IMR-90 (cell line): ENCODE data around the gene CCDC18. TPM values are rescaled to one million over a fixed set of nuclear protein-coding genes. Genes with fewer than 3 reads are reported as not detected.

Experiments
- ATAC-seq: fragments of 200-7000 bp; cut with Tn5 transposase; 2 replicates; pipeline ENCODE4 v1.9.1; 2020; ENCODE audit warnings: low read depth, mild to moderate bottlenecking, moderate library complexity
- BruUV-seq: library from RNA; stranded (reverse); fragments of 400-500 nt; replicated peaks from 2 replicates; lab custom pipeline; 2021; lab: Mats Ljungman, UMichigan
- CTCF ChIA-PET: fragments of 300-600 bp; formaldehyde crosslinking; extraction: SDS; loops from one replicate; lab custom pipeline; 2021; ENCODE audit warnings: antibody characterized with exemption; lab: Yijun Ruan, JAX
- POLR2A ChIA-PET: fragments of 300-600 bp; sonication (Branson Sonifier 250); formaldehyde crosslinking; loops from one replicate; lab custom pipeline; 2022; ENCODE audit warnings: antibody characterized with exemption; ENCODE audit not compliant: unreplicated experiment; lab: Charles Lee
- DNase-seq: peaks from one replicate; pipeline ENCODE4 v3.0.0; 2013
- H2AFZ ChIP-seq: replicated peaks from 2 replicates; pipeline ENCODE3; 2013; ENCODE audit warnings: low read length, mild to moderate bottlenecking; ENCODE audit not compliant: poor library complexity
- H2AK5ac ChIP-seq: 2 replicates; pipeline ENCODE4 v1.6.1; 2013; ENCODE audit warnings: low read depth, low read length, inconsistent platforms
- H2AK9ac ChIP-seq: replicated peaks from 2 replicates; pipeline ENCODE3; 2013; ENCODE audit warnings: mild to moderate bottlenecking, low read depth, low read length, moderate library complexity; ENCODE audit not compliant: poor library complexity
- H2BK120ac ChIP-seq: 2 replicates; pipeline ENCODE4 v1.6.1; 2013; ENCODE audit warnings: low read depth, low read length, inconsistent platforms
- H2BK15ac ChIP-seq: 3 replicates; pipeline ENCODE4 v1.6.1; 2013; ENCODE audit warnings: low read depth, low read length, inconsistent platforms
- H2BK20ac ChIP-seq: 2 replicates; pipeline ENCODE4 v1.6.1; 2013; ENCODE audit warnings: low read depth, mild to moderate bottlenecking, inconsistent platforms, low read length, moderate library complexity
- H2BK5ac ChIP-seq: 2 replicates; pipeline ENCODE4 v1.6.1; 2013; ENCODE audit warnings: mild to moderate bottlenecking, low read depth, low read length, inconsistent platforms; ENCODE audit not compliant: poor library complexity, severe bottlenecking
- H3K14ac ChIP-seq: replicated peaks from 2 replicates; pipeline ENCODE4 v1.6.1; 2013; ENCODE audit warnings: low read depth, low read length, inconsistent platforms
- H3K18ac ChIP-seq: 2 replicates; pipeline ENCODE4 v1.6.1; 2013; ENCODE audit warnings: low read depth, low read length, control low read depth
- H3K23ac ChIP-seq: 2 replicates; pipeline ENCODE4 v1.6.1; 2013; ENCODE audit warnings: low read depth, low read length, inconsistent platforms
- H3K27ac ChIP-seq: 2 replicates; pipeline ENCODE4 v1.5.1; 2013; ENCODE audit warnings: mild to moderate bottlenecking, control low read depth, low read length; ENCODE audit not compliant: insufficient read depth
- H3K27me3 ChIP-seq: 2 replicates; pipeline ENCODE4 v1.6.1; 2013; ENCODE audit warnings: low read length; ENCODE audit not compliant: control insufficient read depth, insufficient read depth
- H3K36me3 ChIP-seq: 2 replicates; pipeline ENCODE4 v1.6.1; 2013; ENCODE audit warnings: low read length, mixed read lengths; ENCODE audit not compliant: control insufficient read depth, insufficient read depth
- H3K4ac ChIP-seq: 2 replicates; pipeline ENCODE4 v1.6.1; 2013; ENCODE audit warnings: low read depth, low read length, inconsistent platforms
- H3K4me1 ChIP-seq: 2 replicates; pipeline ENCODE4 v1.6.1; 2013; ENCODE audit warnings: low read length, mixed read lengths; ENCODE audit not compliant: control insufficient read depth, insufficient read depth
- H3K4me2 ChIP-seq: 2 replicates; pipeline ENCODE4 v1.6.1; 2013; ENCODE audit warnings: low read depth, mild to moderate bottlenecking, control low read depth, low read length, moderate library complexity
- H3K4me3 ChIP-seq: 2 replicates; pipeline ENCODE4 v1.5.1; 2013; ENCODE audit warnings: low read depth, mild to moderate bottlenecking, control low read depth, low read length, moderate library complexity; ENCODE audit not compliant: insufficient read depth
- H3K56ac ChIP-seq: 2 replicates; pipeline ENCODE4 v1.6.1; 2013; ENCODE audit warnings: low read length, inconsistent platforms; ENCODE audit not compliant: insufficient read depth; ENCODE audit errors: extremely low read depth
- H3K79me1 ChIP-seq, 2 experiments: 2 replicates each; pipeline ENCODE4 v1.6.1; 2013; ENCODE audit warnings: low read length in 2 of 2, inconsistent platforms in 1 of 2, low read depth in 1 of 2
- H3K9ac ChIP-seq: 2 replicates; pipeline ENCODE4 v1.6.1; 2013; ENCODE audit warnings: low read depth, low read length, control low read depth
- H3K9me1 ChIP-seq: 2 replicates; pipeline ENCODE4 v1.6.1; 2013; ENCODE audit warnings: low read length, inconsistent platforms; ENCODE audit not compliant: insufficient read depth
- H3K9me3 ChIP-seq: 2 replicates; pipeline ENCODE4 v1.6.1; 2013; ENCODE audit warnings: low read length; ENCODE audit not compliant: control insufficient read depth, insufficient read depth
- H4K20me1 ChIP-seq: 2 replicates; pipeline ENCODE4 v1.6.1; 2013; ENCODE audit warnings: low read length, inconsistent platforms; ENCODE audit not compliant: insufficient read depth
- H4K5ac ChIP-seq: 2 replicates; pipeline ENCODE4 v1.6.1; 2013; ENCODE audit warnings: mild to moderate bottlenecking, low read depth, low read length, control low read depth
- H4K8ac ChIP-seq, 2 experiments: 2 replicates each; pipeline ENCODE4 v1.6.1; 2013; ENCODE audit warnings: low read depth in 2 of 2, low read length in 2 of 2, control low read depth in 1 of 2, inconsistent platforms in 1 of 2
- H4K91ac ChIP-seq: 2 replicates; pipeline ENCODE4 v1.6.1; 2013; ENCODE audit warnings: low read depth, low read length, inconsistent platforms; ENCODE audit not compliant: insufficient read depth
- BHLHE40 ChIP-seq: fragments of 150-350 bp; IDR thresholded peaks from 2 replicates; pipeline ENCODE4 v1.6.1; 2016; ENCODE audit warnings: mild to moderate bottlenecking, low read depth, low read length
- CEBPB ChIP-seq: IDR thresholded peaks from 2 replicates; pipeline ENCODE4 v1.6.1; 2012; ENCODE audit warnings: low read depth, low read length, improper control_type of control experiment
- CHD1 ChIP-seq: IDR thresholded peaks from 2 replicates; pipeline ENCODE4 v1.6.1; 2012; ENCODE audit warnings: low read depth, low read length, improper control_type of control experiment
- CTCF ChIP-seq: conservative IDR thresholded peaks from 2 replicates; pipeline ENCODE4 v1.5.1; 2012; ENCODE audit warnings: mild to moderate bottlenecking, low read depth, low read length, improper control_type of control experiment
- ELK1 ChIP-seq: fragments of 150-350 bp; IDR thresholded peaks from 2 replicates; pipeline ENCODE4 v1.6.1; 2016; ENCODE audit warnings: low read depth, mild to moderate bottlenecking, low read length, moderate library complexity, borderline replicate concordance
- FOS ChIP-seq: fragments of 150-350 bp; IDR thresholded peaks from 2 replicates; pipeline ENCODE4 v1.6.1; 2016; ENCODE audit warnings: low read depth, low read length
- MAFK ChIP-seq: IDR thresholded peaks from 2 replicates; pipeline ENCODE4 v1.6.1; 2012; ENCODE audit warnings: low read depth, low read length, improper control_type of control experiment
- MAZ ChIP-seq: IDR thresholded peaks from 2 replicates; pipeline ENCODE4 v1.6.1; 2012; ENCODE audit warnings: low read depth, mild to moderate bottlenecking, low read length, improper control_type of control experiment, moderate library complexity, borderline replicate concordance
- MXI1 ChIP-seq: IDR thresholded peaks from 2 replicates; pipeline ENCODE4 v1.6.1; 2012; ENCODE audit warnings: low read depth, mild to moderate bottlenecking, low read length, moderate library complexity, borderline replicate concordance
- NFE2L2 ChIP-seq: fragments of 150-350 bp; IDR thresholded peaks from 2 replicates; pipeline ENCODE4 v1.6.1; 2016; ENCODE audit warnings: low read depth, mild to moderate bottlenecking, low read length
- POLR2A ChIP-seq: IDR thresholded peaks from 2 replicates; pipeline ENCODE4 v1.6.1; 2012; ENCODE audit warnings: mild to moderate bottlenecking, low read depth, low read length
- RAD21 ChIP-seq: IDR thresholded peaks from 2 replicates; pipeline ENCODE4 v1.6.1; 2012; ENCODE audit warnings: low read length, improper control_type of control experiment
- RCOR1 ChIP-seq: IDR thresholded peaks from 2 replicates; pipeline ENCODE4 v1.6.1; 2012; ENCODE audit warnings: mild to moderate bottlenecking, low read length, improper control_type of control experiment; ENCODE audit not compliant: insufficient replicate concordance
- RFX5 ChIP-seq: IDR thresholded peaks from 2 replicates; pipeline ENCODE4 v1.8.0; 2012; ENCODE audit warnings: low read depth, mild to moderate bottlenecking, low read length, moderate library complexity
- SMC3 ChIP-seq: fragments of 150-350 bp; IDR thresholded peaks from 2 replicates; pipeline ENCODE4 v1.6.1; 2016; ENCODE audit warnings: low read depth, mild to moderate bottlenecking, antibody characterized with exemption, low read length, moderate library complexity
- USF2 ChIP-seq: fragments of 150-350 bp; IDR thresholded peaks from 2 replicates; pipeline ENCODE4 v1.6.1; 2017; ENCODE audit warnings: mild to moderate bottlenecking, antibody characterized with exemption, low read length, low read depth
- WGBS, 2 experiments: methylation state at CpG; one replicate each; pipeline versions ENCODE4 v1.1.5 to v1.1.7; 2013; ENCODE audit warnings: missing lambda C conversion rate in 2 of 2; ENCODE audit not compliant: insufficient read length in 1 of 2; ENCODE audit errors: extremely low coverage in 2 of 2; 5-methylcytosine and 5-hydroxymethylcytosine counted together
- dilution Hi-C: fragments of 300-500 bp; cut with HindIII; formaldehyde crosslinking; loops from one replicate; pipeline ENCODE4 v1.14.3; 2018; ENCODE audit warnings: low sequenced_read_pairs; ENCODE audit not compliant: unreplicated experiment
- in situ Hi-C: fragments of 300-500 bp; cut with MboI; formaldehyde crosslinking; loops from 3 replicates; pipeline ENCODE4 v1.14.3; 2019; ENCODE audit warnings: low sequenced_read_pairs, inconsistent platforms, mixed read lengths
- intact Hi-C: fragments of 100-400 bp; cut with micrococcal nuclease; formaldehyde crosslinking; loops from 2 replicates; pipeline ENCODE4 v1.10.0; 2022
- polyA plus RNA-seq, 3 experiments: library from polyadenylated mRNA; depleted of rRNA; stranded (reverse); fragments of >200 nt; gene quantifications; 2 replicates each; pipeline ENCODE4 v1.2.3, GENCODE V29; 2012; ENCODE audit warnings: low replicate concordance in 1 of 3
- total RNA-seq: library from RNA; depleted of rRNA; stranded (reverse); fragments of >200 nt; gene quantifications from 2 replicates; pipeline ENCODE4 v1.2.3, GENCODE V29; 2012

The CCDC18 gene
- total and polyA plus RNA-seq, 2 of the 4 experiments (the other 2 are of a cell fraction) = 5.5 to 7.3 TPM

GRCh38 chr1:93200714-93201113 lies 20.2 kb downstream of the CCDC18 start:
- Histone ChIP-seq H2BK5ac (no peak overlapping the region), H3K14ac (no peak overlapping the region), H3K9me1 (peaks cover 12% of the 10 kb centered on the region), H4K20me1 (no peaks in the 10 kb centered on the region), H3K79me1 (peaks cover 0 to 3% of the 10 kb centered on the region in 2 experiments; a peak in 2 of 4 replicates), H2BK15ac (no peak overlapping the region), H3K9ac (no peak overlapping the region), H3K4me1 (no peaks in the 10 kb centered on the region; the same call in 1 of the 2 replicates), H2BK120ac (no peak overlapping the region), H3K27ac (no peak overlapping the region), H3K23ac (no peak overlapping the region), H4K5ac (no peak overlapping the region), H2AK5ac (no peak overlapping the region), H2AK9ac (no peak overlapping the region), H3K56ac (no peak overlapping the region), H4K8ac (no peak overlapping the region), H2AFZ (no peak overlapping the region), H4K91ac (no peak overlapping the region), H2BK20ac (no peak overlapping the region), H3K9me3 (no peaks in the 10 kb centered on the region), H3K4ac (no peak overlapping the region), H3K4me2 (no peak overlapping the region), H3K36me3 (peaks cover 6% of the 10 kb centered on the region; the same call in 1 of the 2 replicates), H3K27me3 (no peaks in the 10 kb centered on the region), H3K18ac (no peak overlapping the region), H3K4me3 (no peak overlapping the region)
- intact Hi-C loops (no loop called here), in situ Hi-C loops (no loop called here), dilution Hi-C loops (no loop called here)
- ATAC-seq (no peak), DNase-seq (no peak)
- WGBS, 2 experiments = 100% methylated on average over 1 to 2 of the region's 4 CpGs
- POLR2A ChIA-PET = no interaction called here
- TF ChIP-seq ELK1 (no peak), RFX5 (no peak), FOS (no peak), NFE2L2 (no peak), USF2 (no peak), SMC3 (no peak), POLR2A (no peak), CHD1 (no peak), CEBPB (no peak), MXI1 (no peak), MAZ (no peak), MAFK (no peak), RCOR1 (no peak), RAD21 (no peak), CTCF (no peak), BHLHE40 (no peak)
- CTCF ChIA-PET = no interaction called here
- BruUV-seq = no TSS peak
